B cell (primary cell): ENCODE measurements around the gene SIKE1.
"Not testable (repeated sequence)": the region's sequence is repeated elsewhere in the genome, so short reads cannot be mapped to it uniquely, and the experiment has no call there.

Source experiments
- EZH2 ChIP-seq: IDR thresholded peaks from 2 replicates; pipeline ENCODE4 v1.6.1; 2012; ENCODE audit warnings: borderline replicate concordance, low read depth, mild to moderate bottlenecking, moderate library complexity, low read length; ENCODE audit not compliant: insufficient read depth, poor library complexity, severe bottlenecking
- TF ChIP-seq, protein P1 (sequence below): fragments of 200-600 bp; IDR thresholded peaks from one replicate; pipeline ENCODE4 v1.8.0; 2022; ENCODE audit warnings: antibody characterized with exemption, mild to moderate bottlenecking

DNA sequence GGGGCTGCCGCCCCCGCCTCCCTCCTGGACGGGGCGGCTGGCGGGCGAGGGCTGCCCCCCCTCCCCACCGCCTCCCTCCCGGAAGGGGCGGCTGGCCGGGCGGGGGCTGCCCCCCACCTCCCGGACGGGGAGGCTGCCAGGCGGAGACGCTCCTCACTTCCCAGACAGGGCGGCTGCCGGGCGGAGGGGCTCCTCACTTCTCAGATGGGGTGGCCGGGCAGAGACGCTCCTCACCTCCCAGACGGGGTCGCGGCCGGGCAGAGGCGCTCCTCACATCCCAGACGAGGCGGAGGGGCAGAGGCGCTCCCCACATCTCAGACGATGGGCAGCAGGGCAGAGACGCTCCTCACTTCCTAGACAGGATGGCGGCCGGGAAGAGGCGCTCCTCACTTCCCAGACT, 24.0 kb upstream of the SIKE1 start:
- not testable (repeated sequence) for TF ChIP-seq EZH2
- TF ChIP-seq, protein P1, sequence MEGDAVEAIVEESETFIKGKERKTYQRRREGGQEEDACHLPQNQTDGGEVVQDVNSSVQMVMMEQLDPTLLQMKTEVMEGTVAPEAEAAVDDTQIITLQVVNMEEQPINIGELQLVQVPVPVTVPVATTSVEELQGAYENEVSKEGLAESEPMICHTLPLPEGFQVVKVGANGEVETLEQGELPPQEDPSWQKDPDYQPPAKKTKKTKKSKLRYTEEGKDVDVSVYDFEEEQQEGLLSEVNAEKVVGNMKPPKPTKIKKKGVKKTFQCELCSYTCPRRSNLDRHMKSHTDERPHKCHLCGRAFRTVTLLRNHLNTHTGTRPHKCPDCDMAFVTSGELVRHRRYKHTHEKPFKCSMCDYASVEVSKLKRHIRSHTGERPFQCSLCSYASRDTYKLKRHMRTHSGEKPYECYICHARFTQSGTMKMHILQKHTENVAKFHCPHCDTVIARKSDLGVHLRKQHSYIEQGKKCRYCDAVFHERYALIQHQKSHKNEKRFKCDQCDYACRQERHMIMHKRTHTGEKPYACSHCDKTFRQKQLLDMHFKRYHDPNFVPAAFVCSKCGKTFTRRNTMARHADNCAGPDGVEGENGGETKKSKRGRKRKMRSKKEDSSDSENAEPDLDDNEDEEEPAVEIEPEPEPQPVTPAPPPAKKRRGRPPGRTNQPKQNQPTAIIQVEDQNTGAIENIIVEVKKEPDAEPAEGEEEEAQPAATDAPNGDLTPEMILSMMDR: not testable (repeated sequence)
